COR-L47 (cell line): ENCODE results near the gene LRRC10B.

Experiments
- DNase-seq: peaks from one replicate; lab custom pipeline; 2025; lab: John Stamatoyannopoulos, UW

LRRC10B gene

DNA sequence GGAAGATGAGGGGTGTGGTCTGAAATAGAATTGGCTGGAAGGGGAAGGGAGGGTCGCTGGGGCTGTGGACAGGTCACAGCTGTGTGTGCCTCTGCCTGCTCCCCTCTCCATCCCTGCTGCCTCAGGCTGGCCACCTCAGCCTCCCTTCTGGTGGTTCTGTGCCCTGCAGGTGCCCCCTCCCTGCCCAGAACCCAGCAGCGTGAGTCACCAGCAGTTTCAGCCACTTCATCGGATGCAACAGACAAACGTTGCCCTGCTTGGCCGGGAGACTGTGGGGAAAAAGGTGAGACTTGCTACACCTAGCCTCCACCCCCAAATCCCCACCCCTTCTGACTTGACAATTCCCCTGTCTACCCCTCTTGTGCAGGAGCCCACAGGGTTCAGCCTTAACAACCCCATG is 21.8 kb upstream of the LRRC10B start:
- no peak for DNase-seq

DNA sequence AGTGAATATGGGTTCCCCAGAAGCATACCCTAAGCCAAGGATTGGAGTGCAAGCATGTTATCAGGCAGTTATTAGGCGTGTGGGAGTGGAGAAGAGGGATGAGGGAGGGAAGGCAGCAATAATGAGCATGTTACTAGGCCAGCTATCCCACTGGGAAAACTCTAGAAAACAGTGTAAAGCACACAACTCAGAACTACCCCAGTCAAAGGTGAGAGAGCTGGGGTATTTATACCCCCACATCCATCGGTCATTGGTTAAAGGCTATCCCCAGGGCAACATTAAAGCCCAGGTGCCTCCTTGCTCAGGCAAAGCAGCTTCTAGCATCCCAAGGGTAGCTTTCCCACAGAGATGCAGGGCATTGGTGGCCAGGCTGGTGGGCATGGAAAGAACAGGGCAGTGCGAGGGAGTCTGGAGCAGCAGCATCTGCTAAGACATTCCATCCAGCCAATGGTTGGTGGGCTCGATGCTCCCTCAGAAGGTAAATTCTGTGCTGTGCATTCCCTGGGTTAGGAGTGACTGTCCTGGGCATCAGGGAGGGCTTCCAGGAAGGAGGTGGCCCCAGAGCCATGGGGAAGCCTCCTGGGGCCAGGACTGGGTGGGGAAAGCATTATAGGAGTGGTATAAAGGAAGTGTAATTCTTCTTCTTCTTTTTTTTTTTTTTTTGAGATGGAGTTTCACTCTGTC is 21.1 kb upstream of the LRRC10B start:
- DNase-seq, result no peak

DNA sequence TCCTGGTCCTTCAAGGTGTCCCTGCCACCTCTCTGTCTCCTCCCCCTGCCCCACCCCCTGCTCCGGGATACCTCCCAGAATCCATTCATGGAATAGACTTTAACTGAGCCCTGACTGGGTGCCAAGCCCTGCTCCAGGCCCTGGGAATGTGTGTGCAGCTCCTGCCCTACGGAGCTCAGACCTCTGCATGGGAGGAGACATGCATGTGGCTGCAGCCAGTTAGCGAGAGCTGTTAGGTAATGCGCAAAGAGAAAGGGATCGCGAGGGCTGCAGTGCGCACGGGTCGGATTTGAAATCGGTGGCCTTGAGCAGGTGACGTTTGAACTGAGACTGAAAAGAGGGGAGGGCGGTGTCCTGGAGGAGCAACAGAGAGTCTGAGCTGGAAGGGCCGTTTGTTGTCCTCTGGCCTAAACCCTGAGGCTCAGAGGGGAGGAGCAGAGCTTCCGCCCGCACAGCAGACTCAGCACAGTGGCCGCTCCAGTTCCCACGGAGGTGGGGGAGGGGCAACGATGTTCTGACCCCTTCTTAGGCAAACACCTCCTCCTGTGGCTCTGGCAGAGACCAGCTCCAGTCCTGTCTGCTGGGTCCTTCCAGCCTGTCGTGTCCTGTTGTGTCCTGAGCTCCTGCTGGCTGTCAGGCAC is 19.8 kb upstream of the LRRC10B start:
- DNase-seq, result no peak

DNA sequence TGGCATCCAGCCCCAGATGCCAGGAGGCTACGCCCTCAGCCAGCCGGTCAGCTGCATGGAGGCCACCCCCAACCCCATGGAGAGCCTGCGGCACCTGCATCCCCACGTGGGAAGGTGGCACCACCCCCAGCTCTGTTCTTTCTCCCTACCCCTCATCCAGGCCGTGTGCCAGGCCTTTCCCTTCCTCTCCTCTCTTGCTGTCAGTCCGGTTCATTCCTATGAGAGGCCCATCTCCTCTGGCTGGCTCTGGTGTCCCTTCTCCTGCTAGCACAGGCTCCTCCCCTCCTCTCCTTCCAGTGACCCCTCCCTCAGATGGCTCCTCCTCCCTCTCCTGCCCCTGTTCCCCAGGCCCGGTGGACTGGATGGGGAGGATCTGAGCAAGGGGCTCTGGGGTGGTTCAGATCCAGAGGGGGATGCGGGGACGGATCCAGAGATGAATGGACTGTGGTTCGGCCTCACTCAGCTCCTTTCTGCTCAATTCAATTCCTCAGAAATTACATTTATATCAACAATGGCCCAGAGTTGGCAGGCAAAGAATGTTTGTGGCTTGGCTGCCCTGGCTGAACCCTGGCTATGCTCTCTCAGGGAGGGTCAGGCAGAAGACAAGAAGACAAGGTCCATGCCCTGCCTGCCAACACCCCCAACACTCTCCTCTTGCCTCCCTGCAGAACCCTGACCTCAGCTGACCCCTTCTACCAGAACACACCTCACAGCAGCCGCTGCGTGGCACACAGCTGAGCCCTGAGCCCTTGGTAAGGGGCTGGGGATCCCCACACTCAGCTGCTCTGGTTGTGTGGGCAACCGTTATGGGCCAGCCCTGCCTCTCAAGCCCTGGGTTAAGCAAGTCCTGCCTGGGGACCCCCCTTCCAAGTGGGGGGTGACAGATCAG is 18.5 kb upstream of the LRRC10B start:
- DNase-seq, result no peak

DNA sequence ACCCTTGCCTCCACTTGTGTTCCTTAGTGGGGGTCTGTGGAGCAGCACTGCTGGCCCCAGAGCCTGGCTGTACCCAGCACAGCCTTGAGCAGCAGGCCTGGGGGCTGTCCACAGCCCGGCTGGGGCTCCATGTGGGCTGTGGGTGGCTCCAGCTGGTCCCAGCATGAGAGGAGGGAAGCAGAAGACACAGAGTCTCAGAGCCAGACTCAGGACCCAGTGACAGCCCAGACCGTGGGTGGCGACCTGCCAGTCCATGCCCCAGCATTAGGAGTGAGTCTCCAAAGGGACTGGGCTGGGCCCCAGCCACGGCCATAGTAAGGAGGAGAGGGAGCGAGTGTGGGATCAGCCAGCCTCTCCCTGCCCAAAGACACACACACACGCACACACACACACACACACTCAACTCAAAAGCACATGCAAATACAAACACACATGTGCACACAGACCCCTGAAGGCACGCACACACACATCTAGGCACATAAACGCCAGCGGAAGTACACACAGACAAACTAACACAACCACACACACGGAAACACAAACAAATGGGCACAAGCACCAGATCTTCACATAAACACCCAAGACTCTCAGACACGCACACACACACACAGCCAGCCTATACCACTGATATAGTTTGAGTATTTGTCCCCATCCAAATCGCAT is 16.7 kb upstream of the LRRC10B start:
- no peak for DNase-seq

DNA sequence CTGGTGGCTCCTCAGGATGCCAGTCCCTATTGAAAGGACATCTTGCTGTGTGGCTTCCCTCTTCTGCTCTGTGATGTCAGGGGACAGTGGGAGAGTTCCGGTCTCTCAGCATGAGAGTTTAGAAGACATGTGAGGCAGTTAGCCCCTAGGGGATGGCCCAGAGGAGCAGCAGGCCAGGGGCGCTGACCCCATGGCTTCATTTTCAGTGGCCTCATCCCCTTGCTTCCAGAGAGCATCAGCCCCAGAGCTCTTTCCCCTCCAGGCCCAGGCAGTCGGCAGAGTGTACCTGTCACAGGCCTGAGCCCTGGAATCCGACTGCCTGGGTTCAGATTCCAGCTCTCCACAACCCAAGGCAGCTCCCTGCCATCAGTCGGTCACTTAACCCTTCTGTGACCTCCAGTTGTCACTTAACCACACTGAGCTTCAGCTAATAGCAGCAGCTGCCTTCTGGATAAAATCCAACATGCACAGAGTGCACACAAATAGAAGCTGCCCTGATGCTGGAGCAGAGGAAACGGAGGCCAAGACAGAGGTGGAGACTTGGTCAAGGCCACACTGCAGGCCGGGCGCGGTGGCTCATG is 14.1 kb upstream of the LRRC10B start:
- no peak for DNase-seq

DNA sequence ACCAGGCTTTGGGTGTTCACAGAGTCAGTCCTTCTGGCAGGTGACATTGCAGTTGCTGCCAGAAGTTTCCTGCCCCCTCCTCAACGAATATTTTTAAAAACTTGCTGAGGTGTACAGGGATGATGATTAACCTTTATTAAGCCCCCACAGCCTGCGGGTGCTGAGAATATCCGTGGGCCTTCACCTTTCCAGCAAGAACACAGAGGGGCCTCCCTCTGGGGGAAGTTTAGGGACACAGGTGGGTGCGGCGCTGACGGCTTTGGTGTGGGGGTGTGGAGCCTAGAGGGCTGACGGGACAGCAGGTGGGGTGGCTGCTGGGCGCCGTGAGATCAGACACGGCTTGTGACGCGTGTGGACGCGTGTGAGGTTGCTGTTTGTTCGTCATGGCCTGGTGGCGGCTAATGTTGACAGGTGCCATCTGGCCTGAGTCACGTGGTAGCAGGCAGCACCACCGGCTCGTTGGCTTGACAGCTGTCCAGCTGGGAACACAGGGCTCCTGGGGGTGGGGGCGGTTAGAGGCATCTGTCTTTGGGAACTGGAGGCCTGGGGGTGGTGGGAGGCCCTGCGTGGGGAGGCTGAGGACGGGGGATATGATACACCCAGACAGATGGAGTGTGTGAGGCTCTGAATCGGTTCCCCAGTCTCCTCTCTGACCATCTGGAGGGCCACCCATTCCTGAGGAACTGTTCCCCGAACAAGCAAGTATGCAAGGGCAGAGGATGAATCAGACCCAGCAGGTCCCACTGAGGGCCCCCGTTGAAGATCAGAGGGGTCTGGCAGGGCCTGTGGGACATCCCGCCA is 12.5 kb upstream of the LRRC10B start:
- peak; percentile 56 for DNase-seq

DNA sequence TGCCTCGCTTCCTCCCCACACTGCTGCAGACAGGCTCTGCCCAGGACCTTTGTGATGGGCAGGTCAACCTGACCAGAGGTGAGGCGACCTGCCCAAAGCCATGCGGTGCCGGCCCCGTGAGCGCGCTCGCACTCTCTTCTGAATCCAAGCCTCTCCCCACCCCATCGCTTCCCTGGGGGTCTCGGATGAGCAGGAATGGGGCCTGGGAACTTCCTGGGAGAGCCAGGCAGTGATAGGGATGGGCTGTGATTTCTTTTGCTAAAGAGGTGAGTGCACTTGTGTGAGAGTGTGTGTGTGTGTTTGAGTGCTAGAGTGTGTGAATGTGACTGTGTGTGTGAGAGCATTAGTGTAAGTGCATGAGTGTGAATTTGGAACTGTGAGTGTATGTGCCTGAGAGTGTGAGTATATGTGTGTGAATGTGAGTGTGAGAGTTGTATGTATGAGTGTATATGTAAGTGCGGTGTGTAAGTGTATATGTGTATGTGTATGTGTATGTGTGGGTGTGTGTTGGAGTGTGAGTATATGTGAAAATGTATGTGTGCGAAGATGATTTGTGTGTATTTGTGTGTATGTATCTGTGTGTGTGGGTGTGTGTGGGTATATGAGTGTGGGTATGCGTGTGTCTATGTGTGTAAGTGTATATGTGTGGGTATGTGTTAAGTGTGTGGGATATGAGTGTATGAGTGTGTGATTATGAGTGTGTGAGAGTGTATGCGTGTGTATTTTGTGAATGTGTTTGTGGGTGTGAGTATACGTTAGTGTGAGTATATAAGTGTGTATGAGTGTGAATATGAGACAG is 11.7 kb upstream of the LRRC10B start:
- DNase-seq, result no peak

DNA sequence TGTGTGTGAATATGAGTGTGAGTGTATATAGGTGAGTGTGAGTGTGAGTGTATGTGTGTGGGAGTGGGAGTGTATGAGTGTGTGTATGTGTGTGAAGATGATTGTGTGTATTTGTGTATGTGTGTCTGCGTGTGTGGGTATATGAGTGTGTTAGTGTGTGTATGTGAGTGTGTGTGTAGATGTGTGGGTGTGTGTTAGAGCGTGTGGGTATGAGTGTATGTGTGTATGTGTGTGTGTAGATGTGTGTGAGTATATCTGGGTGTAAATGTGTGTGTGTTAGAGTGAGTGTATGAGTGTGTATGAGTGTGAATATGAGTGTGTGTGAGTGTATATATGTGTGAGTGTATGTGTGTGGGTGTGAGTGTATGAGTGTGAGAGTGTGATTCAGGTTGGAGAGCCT is 11.1 kb upstream of the LRRC10B start:
- DNase-seq, result no peak

DNA sequence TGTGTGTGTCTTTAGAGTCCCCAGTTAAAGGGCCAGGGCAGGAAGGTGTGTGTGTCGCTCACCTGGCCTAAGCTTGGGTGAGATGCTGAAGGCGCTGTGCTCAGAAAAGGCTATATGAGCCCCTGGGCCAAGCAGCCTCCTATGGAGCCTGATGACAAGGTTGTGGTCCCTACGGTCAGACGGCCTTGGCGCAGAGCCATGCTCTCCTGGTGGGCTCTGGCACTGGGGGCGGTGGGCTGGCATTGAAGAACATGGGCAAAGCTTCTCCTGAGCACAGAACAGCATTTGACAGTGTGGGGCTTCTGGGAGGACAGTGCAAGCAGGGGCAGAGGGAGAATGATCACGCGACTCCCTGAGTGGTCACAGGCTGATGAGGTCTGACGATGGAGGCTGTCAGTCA is 10.7 kb upstream of the LRRC10B start:
- DNase-seq, result no peak

DNA sequence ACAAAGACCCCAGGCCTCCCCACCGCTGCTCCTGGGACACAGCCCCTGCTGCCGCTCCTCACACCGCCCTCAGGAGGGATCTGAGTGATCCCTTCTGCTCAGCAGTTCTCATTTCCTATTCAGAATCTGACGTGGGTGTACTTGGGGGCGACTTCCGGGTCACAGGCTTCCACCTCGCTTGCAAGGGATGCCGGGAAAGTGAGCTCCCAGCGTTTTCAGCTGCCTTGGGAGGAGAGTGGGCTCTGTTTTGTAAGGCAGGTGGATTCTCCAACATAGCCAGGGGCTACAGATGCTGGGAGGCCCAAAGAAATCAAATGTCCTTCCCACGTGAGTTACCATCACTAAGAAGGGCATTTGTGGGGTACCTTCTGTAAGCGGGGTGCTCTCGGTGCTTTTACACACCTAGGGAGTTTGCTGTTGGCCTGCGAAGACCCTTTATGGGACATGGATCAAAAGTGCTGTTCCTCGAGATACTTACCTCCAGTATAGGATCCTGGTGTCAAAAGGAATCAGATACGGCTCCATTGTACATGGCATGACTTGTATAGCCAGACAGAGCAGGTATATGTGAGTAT is 9.7 kb upstream of the LRRC10B start:
- DNase-seq, result no peak

DNA sequence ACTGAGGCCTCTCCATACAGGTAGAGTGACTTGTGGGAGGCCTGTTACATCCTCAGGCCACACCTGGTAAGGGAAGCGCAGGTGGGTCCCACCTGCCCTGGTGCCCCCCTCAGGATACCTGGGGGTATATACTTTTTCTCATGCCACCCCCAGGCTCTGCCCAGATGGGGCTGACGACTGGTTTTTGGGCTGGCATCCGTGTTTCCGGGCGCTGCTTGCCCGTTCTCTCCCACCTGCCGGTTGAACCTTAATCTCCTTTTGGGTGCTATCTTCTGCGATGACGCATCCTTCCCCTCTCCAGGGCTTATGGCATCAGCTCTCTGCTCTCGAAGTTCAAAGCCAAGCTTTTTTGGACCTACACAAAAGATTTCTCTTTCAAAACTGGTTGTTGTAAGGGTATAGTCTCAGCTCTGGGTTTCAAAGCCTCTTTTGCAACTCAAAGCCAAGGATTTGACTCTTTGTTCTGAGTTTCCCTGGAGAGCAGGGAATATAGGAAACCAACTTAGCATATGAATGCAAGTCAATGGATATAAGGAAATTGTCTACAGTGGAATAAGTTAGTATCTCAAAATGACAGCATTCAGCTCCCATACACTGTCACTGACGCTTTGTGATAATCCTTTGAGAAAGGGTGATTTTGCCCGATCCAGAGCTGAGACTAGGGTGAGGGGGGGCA is 8.6 kb upstream of the LRRC10B start:
- DNase-seq, result no peak

DNA sequence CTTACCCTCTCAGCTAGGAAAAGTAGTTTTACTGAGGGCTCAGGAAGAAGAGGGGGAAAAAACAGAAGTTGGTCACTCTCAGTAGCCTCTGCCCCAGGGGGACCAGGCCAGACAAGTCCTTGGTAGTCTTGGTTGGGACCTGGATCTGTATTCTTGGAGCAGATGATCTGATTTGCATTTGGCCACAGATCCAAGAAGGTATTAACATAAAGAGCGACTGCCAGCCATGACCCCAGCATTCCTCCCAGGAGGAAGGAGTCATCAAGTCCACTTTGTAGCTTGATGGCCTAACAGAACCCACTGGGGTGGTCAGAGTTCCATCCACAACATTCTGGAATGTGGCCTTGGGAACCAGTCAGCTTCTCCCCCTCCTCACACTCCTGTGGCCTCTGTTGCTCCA is 6.0 kb upstream of the LRRC10B start:
- no peak for DNase-seq

DNA sequence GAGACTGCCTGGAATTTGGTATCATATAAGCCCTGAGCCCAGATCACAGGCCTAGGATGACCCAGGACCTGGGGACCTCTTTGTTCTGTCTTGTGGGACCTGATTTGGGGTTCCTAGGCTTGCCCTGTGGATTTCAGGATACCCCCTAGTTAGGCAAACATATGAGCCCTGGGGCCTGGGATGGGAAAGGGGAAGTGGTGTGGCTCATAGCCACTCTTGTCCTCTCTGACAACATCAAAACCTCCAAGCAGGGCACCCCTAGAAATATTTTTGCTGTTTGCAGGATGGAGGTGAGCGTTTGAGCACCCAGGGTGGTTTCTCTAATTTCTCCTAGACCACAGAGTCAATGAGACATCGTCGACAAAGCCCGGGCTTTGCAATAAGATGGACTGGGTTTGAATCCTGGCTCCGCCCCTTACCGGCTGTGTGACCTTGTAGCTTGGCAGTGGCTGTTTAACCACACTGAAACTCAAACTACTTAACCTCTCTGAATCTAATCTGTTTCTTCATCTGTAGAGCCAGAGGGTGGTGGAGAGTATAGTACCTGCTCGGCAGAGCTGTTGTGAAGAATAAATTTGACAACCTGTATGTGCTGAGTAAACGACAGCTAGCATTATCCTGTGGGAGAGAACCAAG is 5.3 kb upstream of the LRRC10B start:
- no peak for DNase-seq

DNA sequence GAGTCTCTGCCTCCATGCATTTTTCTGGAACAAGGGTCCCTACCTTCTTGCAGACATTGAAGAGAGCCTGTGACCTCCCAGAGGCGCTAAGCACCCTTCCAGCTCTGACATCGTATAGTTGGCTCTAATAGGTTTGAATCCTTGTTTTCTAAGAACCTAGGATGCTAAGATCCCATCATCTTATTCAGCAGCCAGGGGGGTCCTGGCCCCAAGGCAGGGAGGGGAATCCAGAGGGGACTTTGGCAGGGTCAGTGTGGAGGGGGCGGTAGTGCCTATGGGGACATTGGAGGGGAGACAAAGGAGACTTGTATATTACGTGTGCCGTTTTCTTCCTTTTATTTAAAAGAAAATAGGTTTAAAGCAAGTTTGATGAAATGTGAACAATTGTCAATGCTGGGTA is 3.4 kb upstream of the LRRC10B start:
- DNase-seq, result no peak

DNA sequence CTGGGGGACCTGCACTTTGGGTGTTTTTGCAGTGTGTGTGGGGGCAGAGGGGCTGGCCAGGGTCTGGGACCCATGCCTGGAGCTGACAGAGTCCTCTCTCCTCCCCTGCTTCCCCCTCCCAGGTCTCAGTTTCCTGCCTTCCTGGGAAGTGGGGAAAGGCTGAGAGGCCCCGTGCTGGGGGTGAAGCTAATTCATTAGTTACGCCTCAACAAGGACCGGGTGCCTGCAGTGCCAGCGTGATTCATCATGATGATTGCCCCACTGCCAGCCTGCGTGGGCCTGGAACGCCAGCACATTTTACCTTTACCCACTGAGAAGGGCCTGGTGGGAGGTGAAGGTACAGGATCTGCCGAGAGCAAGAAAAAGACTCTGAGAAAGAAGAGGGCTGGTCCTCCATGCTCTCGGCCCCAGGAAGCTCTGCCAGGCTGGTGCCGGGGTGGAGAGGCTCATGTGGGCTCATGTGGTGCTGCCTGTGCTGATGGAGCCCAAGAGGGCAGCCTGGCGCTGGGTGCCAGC is 2.9 kb upstream of the LRRC10B start:
- no peak for DNase-seq

DNA sequence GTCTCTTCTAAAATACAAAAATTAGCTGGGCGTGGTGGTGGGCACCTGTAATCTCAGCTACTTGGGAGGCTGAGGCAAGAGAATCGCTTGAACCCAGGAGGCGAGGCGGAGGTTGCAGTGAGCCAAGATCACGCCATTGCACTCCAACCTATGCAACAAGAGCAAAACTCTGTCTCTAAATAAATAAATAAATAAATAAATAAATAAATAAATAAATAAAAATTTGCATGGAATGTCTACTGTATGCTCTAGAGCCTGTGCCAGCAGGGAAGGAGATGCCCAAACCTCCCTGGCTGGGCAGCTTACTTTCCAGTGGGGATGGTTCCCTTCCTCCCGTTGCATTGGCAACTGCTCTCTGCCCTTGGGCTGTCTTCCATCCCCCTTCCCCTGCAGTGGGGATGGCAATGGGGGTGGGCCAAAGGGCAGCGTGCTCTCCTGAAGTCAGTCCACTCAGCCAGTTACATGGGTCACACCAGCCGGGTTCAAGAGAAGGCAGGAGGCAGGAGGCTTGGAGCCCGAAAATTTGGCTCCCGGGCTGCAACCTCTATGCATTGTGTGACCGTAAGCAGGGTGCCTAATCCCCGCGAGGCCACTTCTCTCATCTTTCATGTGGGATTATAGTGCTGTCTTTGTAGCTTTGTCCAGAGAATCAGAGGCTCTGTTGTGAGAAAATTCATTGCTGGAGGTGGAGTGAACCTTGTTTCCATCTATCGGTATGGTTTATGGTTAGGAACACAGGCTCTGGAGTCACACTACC is 1.4 kb upstream of the LRRC10B start:
- DNase-seq, result no peak
